HG03460 (cell line): ENCODE data around the gene TMEM212.
"Not testable (repeated sequence)": the region's sequence is repeated elsewhere in the genome, so short reads cannot be mapped to it uniquely, and the experiment has no call there.

Source experiments
- ATAC-seq: cut with Tn5 transposase; IDR thresholded peaks from one replicate; pipeline ENCODE4 v1.9.1; 2021; ENCODE audit not compliant: unreplicated experiment

Gene TMEM212

GRCh38 chr3:171854649-171855305 is 11.6 kb downstream of the TMEM212 start:
- ATAC-seq, result no peak

- not testable (repeated sequence) for ATAC-seq
Observed at GRCh38 chr3:171858770-171859169, 15.6 kb downstream of the TMEM212 start.

GRCh38 chr3:171860830-171861535 is 17.8 kb downstream of the TMEM212 start:
- no peak for ATAC-seq

- ATAC-seq, result no peak
Observed at GRCh38 chr3:171862392-171862791, 19.2 kb downstream of the TMEM212 start.

GRCh38 chr3:171862993-171863521 is 19.9 kb downstream of the TMEM212 start:
- ATAC-seq, result no peak

GRCh38 chr3:171863920-171864319 is 20.8 kb downstream of the TMEM212 start:
- ATAC-seq, result no peak

- ATAC-seq, result no peak
Observed at GRCh38 chr3:171865191-171865865, 22.2 kb downstream of the TMEM212 start.

GRCh38 chr3:171867981-171868380 is 24.8 kb downstream of the TMEM212 start:
- ATAC-seq, result no peak

GRCh38 chr3:171871392-171872274 is 28.5 kb downstream of the TMEM212 start:
- ATAC-seq, result no peak

- ATAC-seq, result no peak
Observed at GRCh38 chr3:171873580-171873979, 30.4 kb downstream of the TMEM212 start.

GRCh38 chr3:171874251-171874681 is 31.1 kb downstream of the TMEM212 start:
- ATAC-seq, result no peak

GRCh38 chr3:171874879-171875278 is 31.7 kb downstream of the TMEM212 start:
- no peak for ATAC-seq

- no peak for ATAC-seq
Observed at GRCh38 chr3:171875923-171876412, 32.8 kb downstream of the TMEM212 start.

GRCh38 chr3:171876680-171877147 is 33.6 kb downstream of the TMEM212 start:
- ATAC-seq, result no peak

GRCh38 chr3:171878461-171879225 is 35.5 kb downstream of the TMEM212 start:
- no peak for ATAC-seq

GRCh38 chr3:171879472-171879871 is 36.3 kb downstream of the TMEM212 start:
- no peak for ATAC-seq

GRCh38 chr3:171880101-171880870 is 37.1 kb downstream of the TMEM212 start:
- no peak for ATAC-seq

- ATAC-seq, result no peak
Observed at GRCh38 chr3:171881251-171881650, 38.1 kb downstream of the TMEM212 start.
